ENCODE data around the gene CDC42SE2.

DNA sequence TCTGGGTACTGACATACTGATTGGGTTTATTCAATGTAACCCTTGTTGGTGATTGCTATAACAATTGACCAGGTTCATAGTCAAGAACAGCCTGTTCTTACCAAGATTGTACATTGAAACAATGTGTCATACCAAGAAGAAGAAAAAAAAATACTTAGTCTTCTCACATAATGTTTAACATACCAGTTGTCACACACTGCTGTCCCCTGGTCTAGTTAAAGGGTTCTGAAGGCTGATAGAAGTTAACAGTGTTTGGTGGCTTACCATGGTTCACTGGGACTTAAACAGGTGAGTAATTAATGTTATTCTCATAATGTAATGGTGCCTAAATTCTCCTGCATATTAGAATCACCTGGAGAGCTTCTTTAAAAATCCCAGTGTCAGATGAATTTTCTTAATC, 18.5 kb upstream of the CDC42SE2 start:
- TF ChIP-seq, protein P1, sequence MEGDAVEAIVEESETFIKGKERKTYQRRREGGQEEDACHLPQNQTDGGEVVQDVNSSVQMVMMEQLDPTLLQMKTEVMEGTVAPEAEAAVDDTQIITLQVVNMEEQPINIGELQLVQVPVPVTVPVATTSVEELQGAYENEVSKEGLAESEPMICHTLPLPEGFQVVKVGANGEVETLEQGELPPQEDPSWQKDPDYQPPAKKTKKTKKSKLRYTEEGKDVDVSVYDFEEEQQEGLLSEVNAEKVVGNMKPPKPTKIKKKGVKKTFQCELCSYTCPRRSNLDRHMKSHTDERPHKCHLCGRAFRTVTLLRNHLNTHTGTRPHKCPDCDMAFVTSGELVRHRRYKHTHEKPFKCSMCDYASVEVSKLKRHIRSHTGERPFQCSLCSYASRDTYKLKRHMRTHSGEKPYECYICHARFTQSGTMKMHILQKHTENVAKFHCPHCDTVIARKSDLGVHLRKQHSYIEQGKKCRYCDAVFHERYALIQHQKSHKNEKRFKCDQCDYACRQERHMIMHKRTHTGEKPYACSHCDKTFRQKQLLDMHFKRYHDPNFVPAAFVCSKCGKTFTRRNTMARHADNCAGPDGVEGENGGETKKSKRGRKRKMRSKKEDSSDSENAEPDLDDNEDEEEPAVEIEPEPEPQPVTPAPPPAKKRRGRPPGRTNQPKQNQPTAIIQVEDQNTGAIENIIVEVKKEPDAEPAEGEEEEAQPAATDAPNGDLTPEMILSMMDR (IDR thresholded peaks at IDR 0.05; ENCODE audit: low read depth, low read length) = no peak
- no peak for TF ChIP-seq MYC (IDR thresholded peaks at IDR 0.05; ENCODE audit: low read depth, low read length)
- no peak for TF ChIP-seq POLR2A (IDR thresholded peaks at IDR 0.05; ENCODE audit: extremely low read depth, insufficient read length)
- TF ChIP-seq, protein P2, sequence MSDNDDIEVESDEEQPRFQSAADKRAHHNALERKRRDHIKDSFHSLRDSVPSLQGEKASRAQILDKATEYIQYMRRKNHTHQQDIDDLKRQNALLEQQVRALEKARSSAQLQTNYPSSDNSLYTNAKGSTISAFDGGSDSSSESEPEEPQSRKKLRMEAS (IDR thresholded peaks at IDR 0.05; ENCODE audit: low read depth, low read length) = no peak

Measured in NB4 (cell line).